ENCODE results near the gene JKAMP. TPM values are rescaled to one million over a fixed set of nuclear protein-coding genes. Genes with fewer than 3 reads are reported as not detected.

JKAMP gene
- total RNA-seq, 4 donors from 2014 or later = 30.1 to 43.9 (median 34.0) TPM

- Histone ChIP-seq H3K27ac (no peak overlapping the region), H3K4me3 (no peak overlapping the region), H3K4me1 (no peaks in the 10 kb centered on the region), H3K36me3 (peaks cover 0 to 31% of the 10 kb centered on the region in 2 donors), H3K9me3 (no peaks in the 10 kb centered on the region), H3K27me3 (no peaks in the 10 kb centered on the region)
- ATAC-seq = no peak
- intact Hi-C loops (cut with DNase I; ENCODE audit: low total_unique reads) = no loop called here
- no peak for DNase-seq
- in situ Hi-C loops (cut with MboI; ENCODE audit: low sequenced_read_pairs in 4 of 4) = no loop called here
- TF ChIP-seq CTCF (IDR thresholded peaks at IDR 0.05 in 4 of 5, conservative IDR thresholded peaks at IDR 0.05 in 1 of 5) = no peak
- no peak for TF ChIP-seq POLR2A (IDR thresholded peaks at IDR 0.05)
Observed at GRCh38 chr14:59455411-59455810, 28.9 kb upstream of the JKAMP start.

- no peaks in the 10 kb centered on the region for H3K9me3 ChIP-seq
- no peaks in the 10 kb centered on the region for H3K4me1 ChIP-seq
- H3K27ac ChIP-seq = no peak overlapping the region
- no peak for DNase-seq
- in situ Hi-C loops (cut with MboI; ENCODE audit: low sequenced_read_pairs in 4 of 4) (no loop called here), intact Hi-C loops (cut with DNase I; ENCODE audit: low total_unique reads) (no loop called here)
- H3K27me3 ChIP-seq = no peaks in the 10 kb centered on the region
- ATAC-seq = no peak
- H3K4me3 ChIP-seq = no peak overlapping the region
- peaks cover 0 to 31% of the 10 kb centered on the region in 2 donors for H3K36me3 ChIP-seq
- TF ChIP-seq CTCF (IDR thresholded peaks at IDR 0.05 in 4 of 5, conservative IDR thresholded peaks at IDR 0.05 in 1 of 5) (no peak), POLR2A (IDR thresholded peaks at IDR 0.05) (no peak)
Observed at GRCh38 chr14:59458486-59458885, 25.8 kb upstream of the JKAMP start.

- no peak overlapping the region for H3K4me3 ChIP-seq
- H3K4me1 ChIP-seq = peaks cover 5 to 6% of the 10 kb centered on the region in 2 donors
- in situ Hi-C loops (cut with MboI; ENCODE audit: low sequenced_read_pairs in 4 of 4) (no loop called here), intact Hi-C loops (cut with DNase I; ENCODE audit: low total_unique reads) (no loop called here)
- no peaks in the 10 kb centered on the region for H3K9me3 ChIP-seq
- H3K27ac ChIP-seq = no peak overlapping the region
- no peak for DNase-seq
- H3K36me3 ChIP-seq = peaks cover 0 to 27% of the 10 kb centered on the region in 2 donors
- ATAC-seq = no peak
- TF ChIP-seq CTCF (IDR thresholded peaks at IDR 0.05 in 4 of 5, conservative IDR thresholded peaks at IDR 0.05 in 1 of 5) = no peak
- H3K27me3 ChIP-seq = no peaks in the 10 kb centered on the region
Observed at GRCh38 chr14:59460378-59460777, 23.9 kb upstream of the JKAMP start.

GRCh38 chr14:59461891-59462290 lies 22.4 kb upstream of the JKAMP start:
- Histone ChIP-seq H3K9me3 (no peaks in the 10 kb centered on the region), H3K4me3 (no peak overlapping the region), H3K36me3 (peaks cover 0 to 11% of the 10 kb centered on the region in 2 donors), H3K27ac (no peak overlapping the region), H3K4me1 (peaks cover 5 to 6% of the 10 kb centered on the region in 2 donors), H3K27me3 (no peaks in the 10 kb centered on the region)
- in situ Hi-C loops (cut with MboI; ENCODE audit: low sequenced_read_pairs in 4 of 4) (no loop called here), intact Hi-C loops (cut with DNase I; ENCODE audit: low total_unique reads) (no loop called here)
- TF ChIP-seq CTCF (IDR thresholded peaks at IDR 0.05 in 4 of 5, conservative IDR thresholded peaks at IDR 0.05 in 1 of 5) (no peak), POLR2A (IDR thresholded peaks at IDR 0.05) (no peak)
- no peak for DNase-seq
- ATAC-seq = no peak
